Measurements from ENCODE around the gene HSD17B8.
A peak's percentile ranks its signal among the peaks of the same experiment; 100 is the strongest.
"Not testable (repeated sequence)": the region's sequence is repeated elsewhere in the genome, so short reads cannot be mapped to it uniquely, and the experiment has no call there.

Gene HSD17B8

DNA sequence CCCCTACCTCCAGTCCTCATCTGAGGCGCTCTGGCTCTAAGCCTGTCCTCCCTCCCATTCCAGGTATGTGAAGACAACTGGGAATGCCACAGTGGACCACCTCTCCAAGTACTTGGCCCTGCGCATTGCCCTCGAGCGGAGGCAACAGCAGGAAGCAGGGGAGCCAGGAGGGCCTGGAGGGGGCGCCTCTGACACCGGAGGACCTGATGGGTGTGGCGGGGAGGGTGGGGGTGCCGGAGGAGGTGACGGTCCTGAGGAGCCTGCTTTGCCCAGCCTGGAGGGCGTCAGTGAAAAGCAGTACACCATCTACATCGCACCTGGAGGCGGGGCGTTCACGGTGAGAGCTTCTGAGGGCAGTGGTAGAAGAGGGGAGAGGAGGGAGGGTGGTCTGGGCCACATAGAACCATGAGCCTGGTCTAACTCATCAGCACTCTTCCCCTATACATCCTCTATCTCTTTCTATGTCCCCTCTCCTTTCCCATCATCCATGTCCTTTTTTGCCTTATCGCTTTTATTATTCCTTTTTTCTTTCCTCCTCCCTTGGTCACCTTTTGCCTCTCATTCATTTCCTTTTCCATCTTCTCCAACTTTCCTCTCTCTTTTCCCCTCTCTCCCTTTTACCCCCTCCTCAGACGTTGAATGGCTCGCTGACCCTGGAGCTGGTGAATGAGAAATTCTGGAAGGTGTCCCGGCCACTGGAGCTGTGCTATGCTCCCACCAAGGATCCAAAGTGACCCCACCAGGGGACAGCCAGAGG, 7.4 kb downstream of the HSD17B8 start:
- Histone ChIP-seq H3K4me3 (ENCODE audit: low read length) (no peak overlapping the region), H3K36me3 (ENCODE audit: control insufficient read depth, insufficient read depth, low read length, severe bottlenecking) (peaks cover 17% of the 10 kb centered on the region), H3K9me3 (ENCODE audit: control insufficient read depth, low read length) (no peaks in the 10 kb centered on the region), H3K9ac (ENCODE audit: low read length) (peak overlapping the region; percentile 89), H3K4me1 (ENCODE audit: control insufficient read depth, insufficient read depth, low read length) (peaks cover 21% of the 10 kb centered on the region), H3K27me3 (replicated peaks; ENCODE audit: control insufficient read depth, insufficient read depth, low read length) (no peaks in the 10 kb centered on the region)
- DNase-seq (ENCODE audit: low read depth) = no peak

DNA sequence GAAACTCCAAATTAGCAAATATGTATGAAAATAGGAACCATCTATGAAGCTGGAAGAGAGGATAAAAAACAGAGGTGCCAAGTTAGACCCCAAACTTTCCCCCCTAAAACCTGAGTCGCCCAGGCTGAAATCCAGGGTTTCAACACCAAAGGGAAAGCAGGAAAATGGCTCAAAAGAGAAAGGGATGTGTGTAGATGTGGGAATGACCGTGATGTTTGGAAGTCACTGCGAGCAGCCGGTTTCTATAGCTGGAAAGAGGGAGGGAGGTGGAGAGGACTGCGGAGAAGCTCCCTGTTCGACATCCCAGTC, 8.4 kb downstream of the HSD17B8 start:
- Histone ChIP-seq H3K9ac (ENCODE audit: low read length) (peak overlapping the region; percentile 89), H3K9me3 (ENCODE audit: control insufficient read depth, low read length) (no peaks in the 10 kb centered on the region), H3K4me1 (ENCODE audit: control insufficient read depth, insufficient read depth, low read length) (peaks cover 16% of the 10 kb centered on the region), H3K36me3 (ENCODE audit: control insufficient read depth, insufficient read depth, low read length, severe bottlenecking) (peaks cover 17% of the 10 kb centered on the region), H3K4me3 (ENCODE audit: low read length) (peak overlapping the region; percentile 84), H3K27me3 (replicated peaks; ENCODE audit: control insufficient read depth, insufficient read depth, low read length) (no peaks in the 10 kb centered on the region)
- no peak for DNase-seq (ENCODE audit: low read depth)

DNA sequence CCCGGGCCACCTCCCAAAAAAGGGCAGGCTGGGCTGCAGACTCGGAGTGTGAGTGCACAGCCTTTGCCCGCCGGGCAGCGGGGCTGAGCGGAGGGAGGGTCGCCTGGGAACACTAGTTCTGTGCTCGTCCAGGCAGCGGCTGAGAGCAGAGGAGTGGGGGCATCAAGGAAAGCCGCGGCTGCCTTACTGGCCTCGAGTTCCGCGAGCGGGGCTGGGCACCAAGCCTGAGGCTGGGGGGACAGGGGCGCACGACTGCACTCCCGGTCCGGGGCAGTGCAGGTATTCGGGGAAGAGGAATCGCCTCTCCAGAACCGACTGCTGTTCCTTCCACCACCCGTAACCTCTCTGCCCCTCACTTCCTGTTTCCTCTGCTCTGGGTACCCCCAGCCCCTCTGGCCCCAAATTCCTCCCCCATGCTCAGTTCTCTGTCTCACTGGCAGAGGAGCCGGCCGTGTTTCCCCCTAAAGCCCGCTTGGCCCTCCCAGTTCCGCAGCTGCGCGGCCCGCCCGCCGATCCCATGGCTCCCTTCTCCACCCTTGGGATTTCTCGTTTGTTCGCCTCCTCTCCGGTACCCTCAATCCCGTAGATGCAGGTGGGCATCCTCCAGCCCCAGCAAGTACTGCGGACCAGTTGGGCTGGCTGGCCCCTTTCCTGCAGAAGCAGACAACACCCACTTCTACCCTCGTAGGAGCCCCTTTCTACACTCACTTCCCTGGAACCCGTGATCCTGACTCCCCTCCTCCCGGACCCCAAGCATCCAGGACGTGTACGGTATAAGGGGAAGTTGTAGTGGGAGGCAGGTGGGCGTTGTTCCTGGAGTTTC, 8.9 kb downstream of the HSD17B8 start:
- Histone ChIP-seq H3K9me3 (ENCODE audit: control insufficient read depth, low read length) (no peaks in the 10 kb centered on the region), H3K27me3 (replicated peaks; ENCODE audit: control insufficient read depth, insufficient read depth, low read length) (no peaks in the 10 kb centered on the region), H3K4me1 (ENCODE audit: control insufficient read depth, insufficient read depth, low read length) (peaks cover 16% of the 10 kb centered on the region), H3K4me3 (ENCODE audit: low read length) (peak overlapping the region; percentile 84), H3K9ac (ENCODE audit: low read length) (peak overlapping the region; percentile 89), H3K36me3 (ENCODE audit: control insufficient read depth, insufficient read depth, low read length, severe bottlenecking) (peaks cover 17% of the 10 kb centered on the region)
- DNase-seq (ENCODE audit: low read depth) = peak; percentile 53

DNA sequence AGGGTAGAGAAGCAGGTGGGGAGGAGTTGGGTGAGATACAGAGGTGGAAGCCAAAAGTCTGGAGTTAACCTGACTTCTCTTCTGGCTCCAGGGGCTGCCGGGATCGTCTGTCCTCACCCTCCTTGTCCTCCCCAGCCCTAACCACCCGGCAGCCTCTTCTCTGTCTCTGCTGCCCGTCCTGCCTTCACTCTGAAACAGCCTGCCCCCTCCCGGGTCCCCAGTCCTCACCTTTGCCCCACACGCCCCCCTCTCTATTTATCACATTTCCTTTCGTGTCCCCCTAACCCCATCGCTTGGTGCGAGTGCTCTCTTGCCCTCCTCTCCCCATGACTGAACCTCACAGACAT, 9.5 kb downstream of the HSD17B8 start:
- Histone ChIP-seq H3K4me3 (ENCODE audit: low read length) (peak overlapping the region; percentile 84), H3K27me3 (replicated peaks; ENCODE audit: control insufficient read depth, insufficient read depth, low read length) (no peaks in the 10 kb centered on the region), H3K4me1 (ENCODE audit: control insufficient read depth, insufficient read depth, low read length) (peaks cover 13% of the 10 kb centered on the region), H3K36me3 (ENCODE audit: control insufficient read depth, insufficient read depth, low read length, severe bottlenecking) (peaks cover 17% of the 10 kb centered on the region), H3K9me3 (ENCODE audit: control insufficient read depth, low read length) (no peaks in the 10 kb centered on the region), H3K9ac (ENCODE audit: low read length) (peak overlapping the region; percentile 89)
- DNase-seq (ENCODE audit: low read depth) = no peak

DNA sequence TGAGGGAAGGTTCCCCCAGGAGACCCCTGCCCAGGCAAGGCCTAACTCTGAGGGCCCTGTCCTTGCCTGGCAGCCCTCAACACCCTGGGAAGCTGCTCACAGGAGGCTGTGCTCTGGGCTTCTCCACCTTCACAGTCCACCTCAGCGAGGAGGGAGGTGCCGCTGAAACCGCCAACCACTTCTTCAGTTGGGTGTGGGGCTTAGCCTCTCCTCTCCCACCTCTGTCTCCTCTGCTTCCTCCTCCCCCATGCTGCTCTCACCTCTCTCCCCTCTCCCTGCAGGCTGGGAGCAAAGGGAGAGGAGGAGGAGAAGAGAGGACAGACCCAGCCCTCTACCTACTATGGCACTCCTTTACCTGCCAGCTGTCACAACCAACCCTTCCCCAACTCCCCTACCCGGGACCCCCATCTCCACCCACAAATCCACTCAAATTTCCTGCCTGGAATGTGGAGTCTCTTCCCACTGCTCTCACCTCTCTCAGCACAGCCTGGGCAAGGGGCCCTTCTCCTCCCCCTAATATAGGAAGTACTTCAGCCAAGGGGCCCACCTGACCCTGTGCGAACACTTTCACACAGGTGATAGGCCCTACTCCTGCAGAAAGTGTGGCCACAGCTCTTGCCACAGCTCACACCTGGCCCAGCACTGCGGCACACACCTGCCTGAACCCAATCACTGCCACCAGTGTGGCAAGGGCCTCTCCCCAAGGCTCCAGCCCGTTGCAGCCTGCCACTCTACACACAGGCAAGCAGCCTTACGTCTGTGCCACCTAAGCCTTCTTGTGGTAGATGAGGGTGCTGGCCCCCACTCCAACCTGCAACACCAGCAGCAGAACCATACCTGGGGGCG, 11.0 kb downstream of the HSD17B8 start:
- peaks cover 5% of the 10 kb centered on the region for H3K27me3 ChIP-seq (replicated peaks; ENCODE audit: control insufficient read depth, insufficient read depth, low read length)
- peaks cover 4% of the 10 kb centered on the region for H3K36me3 ChIP-seq (ENCODE audit: control insufficient read depth, insufficient read depth, low read length, severe bottlenecking)
- DNase-seq (ENCODE audit: low read depth) = no peak
- H3K9ac ChIP-seq (ENCODE audit: low read length) = no peak overlapping the region
- H3K9me3 ChIP-seq (ENCODE audit: control insufficient read depth, low read length) = no peaks in the 10 kb centered on the region
- H3K4me1 ChIP-seq (ENCODE audit: control insufficient read depth, insufficient read depth, low read length) = peaks cover 12% of the 10 kb centered on the region
- no peak overlapping the region for H3K4me3 ChIP-seq (ENCODE audit: low read length)

DNA sequence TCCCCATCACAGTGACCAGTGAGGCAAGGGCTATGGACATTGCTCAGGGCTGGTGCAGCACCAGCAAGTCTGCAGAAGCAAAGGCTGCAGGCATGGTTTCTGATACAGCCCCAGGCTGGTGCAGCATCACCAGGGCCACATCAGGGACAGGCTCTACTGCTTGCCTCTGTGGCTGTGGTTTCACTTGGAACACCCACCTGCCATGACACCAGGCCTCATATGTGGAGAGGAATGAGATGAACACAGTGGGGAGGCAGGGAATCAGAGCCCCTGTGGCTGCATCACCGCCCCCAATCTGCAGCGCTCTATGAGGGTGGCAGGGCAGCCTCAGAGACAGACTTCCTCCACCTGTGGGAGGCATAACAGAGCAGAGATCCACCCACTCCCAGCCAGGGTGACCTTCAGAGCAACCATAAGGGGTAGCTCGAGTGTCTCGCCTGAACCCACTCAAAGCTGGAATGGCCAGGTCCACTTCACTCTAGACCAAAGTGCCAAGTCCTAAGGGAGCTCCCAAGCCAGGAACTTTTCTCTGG, 11.7 kb downstream of the HSD17B8 start:
- Histone ChIP-seq H3K4me3 (ENCODE audit: low read length) (no peak overlapping the region), H3K9me3 (ENCODE audit: control insufficient read depth, low read length) (no peaks in the 10 kb centered on the region), H3K36me3 (ENCODE audit: control insufficient read depth, insufficient read depth, low read length, severe bottlenecking) (no peaks in the 10 kb centered on the region), H3K4me1 (ENCODE audit: control insufficient read depth, insufficient read depth, low read length) (peaks cover 12% of the 10 kb centered on the region), H3K27me3 (replicated peaks; ENCODE audit: control insufficient read depth, insufficient read depth, low read length) (peaks cover 5% of the 10 kb centered on the region), H3K9ac (ENCODE audit: low read length) (no peak overlapping the region)
- DNase-seq (ENCODE audit: low read depth) = no peak

DNA sequence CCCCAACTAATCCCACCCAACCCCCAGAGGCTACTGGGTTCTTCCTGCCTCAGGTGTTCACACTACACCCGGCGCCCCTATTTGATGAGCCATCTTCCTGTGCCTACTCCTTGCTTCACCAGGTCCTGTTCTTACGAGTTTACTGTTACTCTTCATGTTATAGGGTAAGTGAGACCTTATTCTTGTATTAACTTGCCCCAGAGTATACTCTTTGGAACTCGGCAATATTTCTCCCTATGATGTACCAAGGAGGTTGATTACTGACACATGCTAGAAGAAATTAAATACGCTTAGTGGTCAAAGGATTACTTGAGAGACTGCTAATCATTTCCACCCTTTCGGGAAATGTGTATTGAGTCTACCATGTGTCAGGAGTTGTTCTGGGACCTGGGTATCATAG, 12.8 kb downstream of the HSD17B8 start:
- no peak for DNase-seq (ENCODE audit: low read depth)
- Histone ChIP-seq H3K27me3 (replicated peaks; ENCODE audit: control insufficient read depth, insufficient read depth, low read length) (peaks cover 9% of the 10 kb centered on the region), H3K9ac (ENCODE audit: low read length) (no peak overlapping the region)

DNA sequence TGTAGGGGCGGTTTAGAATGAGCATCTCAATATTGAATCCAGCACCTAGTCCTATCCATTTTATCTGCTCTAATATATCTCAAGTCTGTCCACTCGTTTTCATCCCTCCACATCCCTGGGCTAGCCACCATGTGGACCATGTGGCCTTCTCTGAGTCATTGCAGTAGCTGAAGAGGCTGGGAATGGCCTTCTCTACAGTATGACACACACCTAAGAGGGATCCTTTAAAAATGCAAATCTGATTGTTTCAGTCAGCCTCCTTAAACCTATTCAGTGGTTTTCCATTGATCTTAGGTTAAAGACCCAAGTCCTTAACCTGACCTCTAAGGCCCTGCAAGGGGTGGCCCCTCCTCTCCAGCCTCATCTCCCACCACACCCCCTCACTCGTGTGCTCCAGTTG, 13.2 kb downstream of the HSD17B8 start:
- Histone ChIP-seq H3K36me3 (ENCODE audit: control insufficient read depth, insufficient read depth, low read length, severe bottlenecking) (no peaks in the 10 kb centered on the region), H3K9ac (ENCODE audit: low read length) (no peak overlapping the region), H3K4me1 (ENCODE audit: control insufficient read depth, insufficient read depth, low read length) (peaks cover 9% of the 10 kb centered on the region), H3K4me3 (ENCODE audit: low read length) (no peak overlapping the region), H3K9me3 (ENCODE audit: control insufficient read depth, low read length) (no peaks in the 10 kb centered on the region), H3K27me3 (replicated peaks; ENCODE audit: control insufficient read depth, insufficient read depth, low read length) (peaks cover 9% of the 10 kb centered on the region)
- no peak for DNase-seq (ENCODE audit: low read depth)

More for the DNA sequence above, 12.8 kb downstream of the HSD17B8 start:
- Histone ChIP-seq H3K9me3 (ENCODE audit: control insufficient read depth, low read length) (no peaks in the 10 kb centered on the region), H3K4me3 (ENCODE audit: low read length) (no peak overlapping the region), H3K4me1 (ENCODE audit: control insufficient read depth, insufficient read depth, low read length) (peaks cover 12% of the 10 kb centered on the region), H3K36me3 (ENCODE audit: control insufficient read depth, insufficient read depth, low read length, severe bottlenecking) (no peaks in the 10 kb centered on the region)

DNA sequence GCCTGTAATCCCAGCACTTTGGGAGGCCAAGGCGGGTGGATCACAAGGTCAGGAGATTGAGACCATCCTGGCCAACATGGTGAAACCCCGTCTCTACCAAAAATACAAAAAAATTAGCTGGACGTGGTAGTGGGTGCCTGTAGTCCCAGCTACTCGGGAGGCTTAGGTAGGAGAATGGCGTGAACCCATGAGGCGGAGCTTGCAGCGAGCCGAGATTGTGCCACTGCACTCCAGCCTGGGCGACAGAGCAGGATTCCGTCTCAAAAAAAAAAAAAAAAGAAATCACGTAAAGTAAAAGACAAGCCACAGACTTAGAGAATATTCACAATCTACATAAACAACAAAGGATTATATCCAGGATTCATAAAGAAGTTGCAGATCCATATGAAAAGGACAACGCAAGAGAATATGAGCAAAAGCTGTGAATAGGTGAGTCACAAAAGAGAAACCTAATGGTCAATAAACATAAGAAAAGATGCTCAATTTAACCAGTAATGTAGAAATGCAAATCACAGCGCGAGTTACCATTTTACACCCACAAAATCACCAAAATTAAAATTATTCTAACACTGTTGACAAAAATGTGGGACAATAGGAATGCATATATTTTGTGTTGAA, 22.2 kb downstream of the HSD17B8 start:
- H3K4me1 ChIP-seq (ENCODE audit: control insufficient read depth, insufficient read depth, low read length); DNase-seq (ENCODE audit: low read depth): not testable (repeated sequence)
- H3K27me3 ChIP-seq (replicated peaks; ENCODE audit: control insufficient read depth, insufficient read depth, low read length) = peaks cover 33% of the 10 kb centered on the region

DNA sequence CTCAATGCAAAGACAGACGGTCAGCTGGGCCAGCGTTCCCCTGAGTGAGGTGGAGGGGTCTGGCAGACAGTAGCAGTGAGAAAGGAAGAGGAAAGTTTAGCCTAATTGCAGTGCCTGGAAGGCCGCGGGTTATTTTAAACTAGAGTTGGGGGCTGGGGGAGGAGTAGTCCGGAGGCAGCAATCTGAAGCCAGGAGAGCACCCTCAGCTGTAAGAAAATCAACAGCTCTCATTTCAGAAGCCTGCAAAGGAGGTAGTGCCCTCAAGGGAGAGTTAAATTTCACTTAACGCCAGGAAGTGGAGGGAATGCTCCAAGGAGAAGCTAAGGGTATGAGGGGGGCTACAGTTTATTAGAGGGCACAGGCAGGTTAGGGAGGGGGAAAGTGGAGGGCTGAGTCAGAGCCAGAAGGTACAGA, 30.8 kb downstream of the HSD17B8 start:
- no peak overlapping the region for H3K4me3 ChIP-seq (ENCODE audit: low read length)
- no peaks in the 10 kb centered on the region for H3K4me1 ChIP-seq (ENCODE audit: control insufficient read depth, insufficient read depth, low read length)
- no peaks in the 10 kb centered on the region for H3K9me3 ChIP-seq (ENCODE audit: control insufficient read depth, low read length)
- peaks cover 43% of the 10 kb centered on the region for H3K27me3 ChIP-seq (replicated peaks; ENCODE audit: control insufficient read depth, insufficient read depth, low read length)
- no peaks in the 10 kb centered on the region for H3K36me3 ChIP-seq (ENCODE audit: control insufficient read depth, insufficient read depth, low read length, severe bottlenecking)
- no peak for DNase-seq (ENCODE audit: low read depth)
- no peak overlapping the region for H3K9ac ChIP-seq (ENCODE audit: low read length)

More for the DNA sequence above, 22.2 kb downstream of the HSD17B8 start:
- H3K9me3 ChIP-seq (ENCODE audit: control insufficient read depth, low read length); H3K36me3 ChIP-seq (ENCODE audit: control insufficient read depth, insufficient read depth, low read length, severe bottlenecking); H3K4me3 ChIP-seq (ENCODE audit: low read length); H3K9ac ChIP-seq (ENCODE audit: low read length): not testable (repeated sequence)
